ENCODE results near the gene SHTN1.

Gene SHTN1

GRCh38 chr10:116835658-116836057 lies 169.3 kb downstream of the SHTN1 start:
- DNase-seq (ENCODE audit: low read depth in 2 of 2), result no peak

GRCh38 chr10:116833986-116834985 lies 170.7 kb downstream of the SHTN1 start:
- no peak for DNase-seq (ENCODE audit: low read depth in 2 of 2)

- no peak for DNase-seq (ENCODE audit: low read depth in 2 of 2)
Measured at GRCh38 chr10:116831790-116832189, 173.2 kb downstream of the SHTN1 start.

Measured in fibroblast of skin of left biceps (primary cell).